Chondrocyte (in vitro differentiated cells): Measurements from ENCODE around the gene TSPAN18. TPM values are rescaled to one million over a fixed set of nuclear protein-coding genes. Genes with fewer than 3 reads are reported as not detected.

Experiments
- DNase-seq: peaks from one replicate; pipeline ENCODE4 v3.0.0; 2021; ENCODE audit warnings: mixed read lengths, low spot score
- H3K27ac Mint-ChIP-seq: one replicate; pipeline ENCODE4 v1.8.0; 2021; ENCODE audit warnings: mild to moderate bottlenecking, moderate library complexity, mixed read lengths; ENCODE audit not compliant: unreplicated experiment
- H3K27me3 Mint-ChIP-seq: 2 replicates; pipeline ENCODE4 v1.8.0; 2021; ENCODE audit warnings: low read depth, mixed read lengths
- H3K36me3 Mint-ChIP-seq: 2 replicates; pipeline ENCODE4 v1.8.0; 2021; ENCODE audit warnings: low read depth, mixed read lengths
- H3K4me1 Mint-ChIP-seq: 2 replicates; pipeline ENCODE4 v1.8.0; 2021; ENCODE audit warnings: low read depth, mild to moderate bottlenecking, mixed read lengths
- H3K4me3 Mint-ChIP-seq: one replicate; pipeline ENCODE4 v1.8.0; 2021; ENCODE audit warnings: mild to moderate bottlenecking, moderate library complexity, mixed read lengths; ENCODE audit not compliant: unreplicated experiment
- H3K9me3 Mint-ChIP-seq: 2 replicates; pipeline ENCODE4 v1.8.0; 2021; ENCODE audit warnings: low read depth, mixed read lengths
- total RNA-seq: library from RNA; stranded (reverse); gene quantifications from 3 replicates; pipeline ENCODE4 v1.2.1, GENCODE V29; 2021
- TF ChIP-seq, protein P1 (sequence below): fragments of 200-600 bp; sonication (generic); IDR thresholded peaks from 2 replicates; pipeline ENCODE4 v1.5.0; 2021; ENCODE audit warnings: antibody characterized with exemption, mild to moderate bottlenecking, moderate library complexity

The TSPAN18 gene
- total RNA-seq, 1 donor from 2014 or later = 4.0 TPM

DNA sequence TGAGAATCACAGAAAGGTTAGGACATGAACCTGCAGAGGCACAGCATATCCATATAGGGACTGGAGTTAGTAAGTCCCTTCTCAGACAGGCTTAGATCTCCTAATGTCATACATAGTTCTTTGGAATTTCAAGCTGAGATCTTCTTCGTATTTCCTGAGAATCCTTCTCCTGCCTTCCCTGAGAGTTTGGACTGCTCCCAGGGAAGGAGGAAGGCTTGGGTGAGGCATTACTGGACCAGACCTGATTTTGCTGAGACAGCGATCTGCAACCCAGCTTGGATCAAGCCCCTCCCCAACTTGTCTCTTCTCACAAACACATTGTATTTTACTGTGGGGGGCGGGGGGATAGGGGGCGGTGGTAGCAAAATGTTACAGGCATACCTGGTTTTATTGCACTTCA is 108.5 kb downstream of the TSPAN18 start:
- TF ChIP-seq, protein P1, sequence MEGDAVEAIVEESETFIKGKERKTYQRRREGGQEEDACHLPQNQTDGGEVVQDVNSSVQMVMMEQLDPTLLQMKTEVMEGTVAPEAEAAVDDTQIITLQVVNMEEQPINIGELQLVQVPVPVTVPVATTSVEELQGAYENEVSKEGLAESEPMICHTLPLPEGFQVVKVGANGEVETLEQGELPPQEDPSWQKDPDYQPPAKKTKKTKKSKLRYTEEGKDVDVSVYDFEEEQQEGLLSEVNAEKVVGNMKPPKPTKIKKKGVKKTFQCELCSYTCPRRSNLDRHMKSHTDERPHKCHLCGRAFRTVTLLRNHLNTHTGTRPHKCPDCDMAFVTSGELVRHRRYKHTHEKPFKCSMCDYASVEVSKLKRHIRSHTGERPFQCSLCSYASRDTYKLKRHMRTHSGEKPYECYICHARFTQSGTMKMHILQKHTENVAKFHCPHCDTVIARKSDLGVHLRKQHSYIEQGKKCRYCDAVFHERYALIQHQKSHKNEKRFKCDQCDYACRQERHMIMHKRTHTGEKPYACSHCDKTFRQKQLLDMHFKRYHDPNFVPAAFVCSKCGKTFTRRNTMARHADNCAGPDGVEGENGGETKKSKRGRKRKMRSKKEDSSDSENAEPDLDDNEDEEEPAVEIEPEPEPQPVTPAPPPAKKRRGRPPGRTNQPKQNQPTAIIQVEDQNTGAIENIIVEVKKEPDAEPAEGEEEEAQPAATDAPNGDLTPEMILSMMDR = no peak
- Mint-ChIP-seq H3K4me3 (no peak overlapping the region), H3K9me3 (peaks cover 9% of the 10 kb centered on the region), H3K27ac (no peak overlapping the region), H3K4me1 (peaks cover 9% of the 10 kb centered on the region), H3K27me3 (peaks cover 15% of the 10 kb centered on the region), H3K36me3 (peaks cover 5% of the 10 kb centered on the region)
- DNase-seq = no peak

DNA sequence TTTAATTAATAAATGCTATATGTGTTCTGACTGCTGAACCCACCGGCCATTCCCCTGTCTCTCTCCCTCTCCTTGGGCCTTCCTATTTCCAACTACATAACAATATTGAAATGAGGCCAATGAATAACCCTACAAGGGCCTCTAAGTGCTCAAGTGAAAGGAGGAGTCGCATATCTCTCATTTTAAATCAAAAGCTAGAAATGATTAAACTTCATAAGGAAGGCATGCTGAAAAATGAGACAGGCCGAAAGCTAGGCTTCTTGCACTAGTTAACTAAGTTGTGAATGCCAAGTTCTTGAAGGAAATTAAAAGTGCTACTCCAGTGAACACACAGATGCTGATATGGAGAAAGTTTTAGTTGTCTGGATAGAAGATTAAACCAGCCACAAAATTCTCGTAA is 109.2 kb downstream of the TSPAN18 start:
- Mint-ChIP-seq H3K27me3 (peaks cover 16% of the 10 kb centered on the region), H3K4me3 (no peak overlapping the region), H3K36me3 (peaks cover 5% of the 10 kb centered on the region), H3K4me1 (peaks cover 15% of the 10 kb centered on the region), H3K9me3 (peaks cover 9% of the 10 kb centered on the region), H3K27ac (no peak overlapping the region)
- no peak for DNase-seq
- TF ChIP-seq, protein P1 = no peak

DNA sequence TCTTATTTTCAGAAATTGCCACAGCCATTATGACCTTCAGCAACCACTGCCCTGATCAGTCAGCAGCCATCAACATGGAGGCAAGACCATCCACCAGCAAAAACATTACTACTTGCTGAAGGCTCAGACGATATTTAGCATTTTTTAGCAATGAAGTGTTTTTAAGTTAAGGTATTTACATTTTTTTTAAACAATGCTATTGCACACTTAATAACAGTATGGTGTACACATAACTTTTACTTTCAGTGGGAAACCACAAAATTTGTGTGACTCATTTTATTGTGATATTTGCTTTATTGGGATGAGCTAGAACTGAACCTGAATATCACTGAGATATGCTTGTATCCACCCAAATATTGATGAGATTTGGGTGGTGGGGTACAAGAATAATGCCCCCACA is 110.9 kb downstream of the TSPAN18 start:
- Mint-ChIP-seq H3K4me1 (peaks cover 29% of the 10 kb centered on the region), H3K27ac (no peak overlapping the region), H3K4me3 (no peak overlapping the region), H3K9me3 (peaks cover 9% of the 10 kb centered on the region), H3K36me3 (peaks cover 5% of the 10 kb centered on the region), H3K27me3 (peaks cover 6% of the 10 kb centered on the region)
- TF ChIP-seq, protein P1 = no peak
- DNase-seq = no peak

DNA sequence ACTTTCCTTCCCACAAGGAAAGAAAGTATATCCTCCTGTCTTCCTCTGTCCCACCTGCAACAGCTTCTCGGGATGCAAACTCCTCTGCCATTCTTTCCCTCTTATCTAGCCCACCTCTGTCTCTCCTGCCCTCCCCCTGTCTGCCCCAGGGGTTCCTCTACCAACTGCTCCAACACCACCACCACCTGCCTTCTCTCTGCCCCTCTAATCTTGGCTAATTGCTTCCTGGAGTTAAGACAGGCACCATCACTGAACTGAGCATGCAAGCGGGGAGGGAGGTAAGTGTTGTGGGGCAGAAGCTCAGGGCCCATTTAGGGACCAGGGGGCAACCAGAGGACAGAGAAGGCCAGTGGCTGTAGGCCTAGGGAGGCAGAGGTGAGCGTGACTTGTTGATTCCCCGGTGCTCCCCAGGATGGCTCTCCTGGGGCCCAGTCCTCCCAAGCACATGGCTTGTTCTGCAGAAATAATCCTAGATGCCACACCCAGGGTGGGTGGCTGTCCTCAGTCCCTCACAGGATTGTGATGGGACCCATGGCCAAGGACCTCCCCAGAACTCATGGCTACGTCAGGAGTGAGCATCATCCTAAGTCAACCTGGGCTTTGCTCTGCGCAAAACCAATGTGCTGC is 112.8 kb downstream of the TSPAN18 start:
- Mint-ChIP-seq H3K4me3 (no peak overlapping the region), H3K27ac (no peak overlapping the region), H3K4me1 (peaks cover 31% of the 10 kb centered on the region), H3K36me3 (peaks cover 7% of the 10 kb centered on the region), H3K9me3 (peaks cover 16% of the 10 kb centered on the region), H3K27me3 (peaks cover 4% of the 10 kb centered on the region)
- no peak for DNase-seq
- TF ChIP-seq, protein P1 = no peak

DNA sequence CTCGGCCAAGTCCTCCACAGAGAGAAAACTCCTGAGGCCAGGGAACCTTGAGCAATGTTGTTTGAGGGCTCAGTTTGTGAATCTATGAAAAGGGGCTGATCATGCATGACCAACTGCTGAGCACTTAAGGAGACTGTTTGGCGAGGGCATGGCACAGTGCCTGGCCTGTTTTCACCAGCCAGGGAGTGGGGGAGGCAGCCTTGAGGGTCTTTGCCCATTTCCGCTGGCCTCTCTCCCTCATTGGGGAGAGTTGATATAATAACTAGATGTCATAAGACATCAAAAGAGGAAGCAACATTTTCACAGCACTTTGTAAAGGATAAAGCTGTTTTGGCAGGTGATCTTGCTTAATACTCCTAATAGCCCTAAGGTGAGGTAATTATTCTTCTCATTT is 113.3 kb downstream of the TSPAN18 start:
- Mint-ChIP-seq H3K27ac (no peak overlapping the region), H3K36me3 (peaks cover 10% of the 10 kb centered on the region), H3K9me3 (peaks cover 21% of the 10 kb centered on the region), H3K4me1 (peaks cover 28% of the 10 kb centered on the region), H3K27me3 (peaks cover 4% of the 10 kb centered on the region), H3K4me3 (no peak overlapping the region)
- TF ChIP-seq, protein P1 = no peak
- DNase-seq = no peak
